Fibroblast of lung (primary cell): ENCODE results near the gene PAFAH1B1. TPM values are rescaled to one million over a fixed set of nuclear protein-coding genes. Genes with fewer than 3 reads are reported as not detected.

Source experiments
- DNase-seq, 2 donors: peaks; one replicate each; pipeline versions ENCODE4 v3.0.0 to v3.0.0-alpha.2; 2010; ENCODE audit warnings: low read depth in 2 of 2
- H2AFZ ChIP-seq: 2 replicates; pipeline ENCODE4 v1.5.1; 2012; ENCODE audit warnings: low read length, control low read depth, inconsistent platforms
- H3K27ac ChIP-seq: 2 replicates; pipeline ENCODE4 v1.5.1; 2011; ENCODE audit warnings: low read length, control low read depth; ENCODE audit not compliant: insufficient read depth
- H3K27me3 ChIP-seq: 2 replicates; pipeline ENCODE4 v1.5.1; 2011; ENCODE audit warnings: mild to moderate bottlenecking, low read length; ENCODE audit not compliant: control insufficient read depth, insufficient read depth
- H3K36me3 ChIP-seq: 2 replicates; pipeline ENCODE4 v1.5.1; 2011; ENCODE audit warnings: low read length; ENCODE audit not compliant: control insufficient read depth, insufficient read depth
- H3K4me1 ChIP-seq: 2 replicates; pipeline ENCODE4 v1.5.1; 2011; ENCODE audit warnings: low read length; ENCODE audit not compliant: control insufficient read depth, insufficient read depth; ENCODE audit errors: extremely low read depth
- H3K4me2 ChIP-seq: 2 replicates; pipeline ENCODE4 v1.5.1; 2011; ENCODE audit warnings: low read length, control low read depth; ENCODE audit not compliant: insufficient read depth; ENCODE audit errors: extremely low read depth
- H3K4me3 ChIP-seq, 4 experiments: fragments of 200-600 bp in 1 of 4; sonication (generic) in 1 of 4; replicated peaks in 1 of 4; 2 replicates each; pipeline ENCODE4 v1.5.1; 2011 to 2016; ENCODE audit warnings: low read length in 4 of 4, low read depth in 3 of 4, mild to moderate bottlenecking in 3 of 4, control low read depth in 2 of 4, inconsistent platforms in 1 of 4, mixed read lengths in 1 of 4; ENCODE audit not compliant: insufficient read depth in 1 of 4; ENCODE audit errors: control extremely low read depth in 1 of 4
- H3K79me2 ChIP-seq: 2 replicates; pipeline ENCODE4 v1.5.1; 2012; ENCODE audit warnings: mild to moderate bottlenecking, low read length, inconsistent platforms; ENCODE audit not compliant: control insufficient read depth, insufficient read depth
- H3K9ac ChIP-seq: 2 replicates; pipeline ENCODE4 v1.5.1; 2011; ENCODE audit warnings: mild to moderate bottlenecking, low read length, control low read depth; ENCODE audit not compliant: insufficient read depth
- H3K9me3 ChIP-seq: 2 replicates; pipeline ENCODE4 v1.5.1; 2012; ENCODE audit warnings: low read depth, low read length; ENCODE audit not compliant: control insufficient read depth, insufficient read depth
- H4K20me1 ChIP-seq: 2 replicates; pipeline ENCODE4 v1.5.1; 2011; ENCODE audit warnings: low read length; ENCODE audit not compliant: control insufficient read depth, insufficient read depth; ENCODE audit errors: extremely low read depth
- CTCF ChIP-seq, 2 donors: IDR thresholded peaks in 1 of 2; conservative IDR thresholded peaks in 1 of 2; 1 replicate in 1 of 2; 2 replicates in 1 of 2; pipeline ENCODE4 v1.5.1; 2011 to 2012; ENCODE audit warnings: low read length in 2 of 2, control low read depth in 1 of 2, inconsistent platforms in 1 of 2, low read depth in 1 of 2, mild to moderate bottlenecking in 1 of 2
- EZH2 ChIP-seq: IDR thresholded peaks from 2 replicates; pipeline ENCODE4 v1.5.1; 2012; ENCODE audit warnings: low read length, control low read depth, mild to moderate bottlenecking; ENCODE audit errors: missing control alignments
- polyA plus RNA-seq, 2 donors: library from polyadenylated mRNA; depleted of rRNA in 1 of 2; stranded (reverse) in 1 of 2; unstranded in 1 of 2; fragments of >200 nt; gene quantifications; 2 replicates each; pipeline ENCODE4 v1.2.1, GENCODE V29; 2011 to 2012; ENCODE audit warnings: missing spikeins in 1 of 2
- total RNA-seq: library from RNA; depleted of rRNA; stranded (reverse); fragments of >200 nt; gene quantifications from 2 replicates; pipeline ENCODE4 v1.2.1, GENCODE V29; 2014

The PAFAH1B1 gene
- total and polyA plus RNA-seq, 2 donors (not counting 1 experiment from before 2014, with no cell fraction given): 107 to 108 TPM

- no peak overlapping the region for H3K27ac ChIP-seq
- no peak overlapping the region for H2AFZ ChIP-seq
- no peak overlapping the region for H3K4me3 ChIP-seq
- no peaks in the 10 kb centered on the region for H3K36me3 ChIP-seq
- DNase-seq: no peak
- H4K20me1 ChIP-seq: no peaks in the 10 kb centered on the region
- TF ChIP-seq EZH2 (no peak), CTCF (conservative IDR thresholded peaks at IDR 0.05 in 1 of 2, IDR thresholded peaks at IDR 0.05 in 1 of 2; ENCODE audit: low read depth in 1 of 2, low read length in 2 of 2) (no peak)
- no peaks in the 10 kb centered on the region for H3K79me2 ChIP-seq
- peaks cover 27% of the 10 kb centered on the region for H3K27me3 ChIP-seq
- no peaks in the 10 kb centered on the region for H3K4me1 ChIP-seq
- no peaks in the 10 kb centered on the region for H3K9me3 ChIP-seq
- no peak overlapping the region for H3K9ac ChIP-seq
- peak overlapping the region; percentile 5 for H3K4me2 ChIP-seq
Measured at GRCh38 chr17:2723997-2724783, 130.7 kb downstream of the PAFAH1B1 start.

GRCh38 chr17:2724784-2725164 lies 131.3 kb downstream of the PAFAH1B1 start:
- H3K36me3 ChIP-seq: no peaks in the 10 kb centered on the region
- H3K4me2 ChIP-seq: no peak overlapping the region
- H3K4me3 ChIP-seq: no peak overlapping the region
- H2AFZ ChIP-seq: no peak overlapping the region
- peaks cover 27% of the 10 kb centered on the region for H3K27me3 ChIP-seq
- TF ChIP-seq EZH2 (no peak), CTCF (conservative IDR thresholded peaks at IDR 0.05 in 1 of 2, IDR thresholded peaks at IDR 0.05 in 1 of 2; ENCODE audit: low read depth in 1 of 2, low read length in 2 of 2) (no peak)
- no peaks in the 10 kb centered on the region for H3K79me2 ChIP-seq
- H3K4me1 ChIP-seq: no peaks in the 10 kb centered on the region
- H3K9ac ChIP-seq: no peak overlapping the region
- no peak overlapping the region for H3K27ac ChIP-seq
- H4K20me1 ChIP-seq: no peaks in the 10 kb centered on the region
- H3K9me3 ChIP-seq: no peaks in the 10 kb centered on the region
- DNase-seq: peak; percentile 25 to 35

- Histone ChIP-seq H3K27ac (no peak overlapping the region), H2AFZ (no peak overlapping the region), H4K20me1 (no peaks in the 10 kb centered on the region), H3K9ac (no peak overlapping the region), H3K9me3 (no peaks in the 10 kb centered on the region), H3K79me2 (no peaks in the 10 kb centered on the region), H3K36me3 (no peaks in the 10 kb centered on the region), H3K4me3 (no peak overlapping the region), H3K27me3 (no peaks in the 10 kb centered on the region), H3K4me2 (no peak overlapping the region), H3K4me1 (no peaks in the 10 kb centered on the region)
- TF ChIP-seq EZH2 (no peak), CTCF (conservative IDR thresholded peaks at IDR 0.05 in 1 of 2, IDR thresholded peaks at IDR 0.05 in 1 of 2; ENCODE audit: low read depth in 1 of 2, low read length in 2 of 2) (no peak)
- DNase-seq: no peak
Measured at GRCh38 chr17:2730764-2731353, 137.4 kb downstream of the PAFAH1B1 start.
